GM15510 (cell line): ENCODE data around the gene PTPA.

ENCODE experiments used
- POLR2A ChIP-seq: IDR thresholded peaks from 3 replicates; pipeline ENCODE4 v1.6.1; 2011; ENCODE audit warnings: borderline replicate concordance; ENCODE audit not compliant: insufficient read length; ENCODE audit errors: extremely low read depth

The PTPA gene

GRCh38 chr9:129182122-129182521 is 70.9 kb downstream of the PTPA start:
- TF ChIP-seq POLR2A, result no peak

DNA sequence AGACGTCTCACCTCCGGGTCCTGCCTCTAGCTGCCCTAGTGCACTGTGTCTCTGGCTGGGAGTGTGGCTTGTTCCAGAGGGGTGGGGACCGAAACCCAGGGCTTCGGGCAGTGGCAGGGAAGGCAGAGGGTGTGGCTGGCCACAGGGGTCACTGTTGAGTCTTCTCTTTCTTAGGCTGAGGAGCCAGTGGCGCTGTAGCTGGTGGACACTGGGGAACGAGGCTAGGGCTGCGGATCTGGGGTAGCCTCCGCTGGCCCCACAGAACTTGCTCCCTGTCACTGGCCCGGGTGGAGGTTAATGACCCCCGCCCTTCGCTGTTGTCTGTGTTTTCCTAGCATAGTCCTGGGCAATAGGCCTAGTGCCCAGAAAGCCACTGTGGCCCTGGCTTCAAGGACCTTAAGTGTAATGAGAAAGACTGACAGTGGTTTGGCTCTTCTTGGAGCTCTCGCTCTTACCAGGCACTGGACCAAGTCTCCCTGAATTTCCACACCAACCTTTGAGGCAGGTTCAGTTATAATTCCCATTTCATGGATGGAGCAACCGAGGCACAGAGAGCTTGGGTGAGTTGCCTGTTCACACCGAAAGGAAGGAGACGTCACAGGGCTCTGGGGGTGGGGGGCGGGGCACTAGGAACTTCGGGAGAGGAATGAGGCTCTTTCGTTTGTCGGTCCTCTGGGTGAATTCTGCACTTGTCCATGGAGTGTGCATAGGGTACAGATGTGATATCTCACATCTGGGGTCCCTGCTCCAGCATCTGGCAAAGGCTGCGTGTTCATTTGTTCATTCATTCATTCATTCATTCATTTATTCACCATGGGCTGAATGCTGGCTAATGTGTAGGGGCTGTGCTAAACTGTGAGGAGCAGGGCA is 71.6 kb downstream of the PTPA start:
- TF ChIP-seq POLR2A, result no peak

GRCh38 chr9:129183495-129184218 is 72.4 kb downstream of the PTPA start:
- TF ChIP-seq POLR2A, result no peak

GRCh38 chr9:129184219-129184524 is 73.0 kb downstream of the PTPA start:
- no peak for TF ChIP-seq POLR2A

DNA sequence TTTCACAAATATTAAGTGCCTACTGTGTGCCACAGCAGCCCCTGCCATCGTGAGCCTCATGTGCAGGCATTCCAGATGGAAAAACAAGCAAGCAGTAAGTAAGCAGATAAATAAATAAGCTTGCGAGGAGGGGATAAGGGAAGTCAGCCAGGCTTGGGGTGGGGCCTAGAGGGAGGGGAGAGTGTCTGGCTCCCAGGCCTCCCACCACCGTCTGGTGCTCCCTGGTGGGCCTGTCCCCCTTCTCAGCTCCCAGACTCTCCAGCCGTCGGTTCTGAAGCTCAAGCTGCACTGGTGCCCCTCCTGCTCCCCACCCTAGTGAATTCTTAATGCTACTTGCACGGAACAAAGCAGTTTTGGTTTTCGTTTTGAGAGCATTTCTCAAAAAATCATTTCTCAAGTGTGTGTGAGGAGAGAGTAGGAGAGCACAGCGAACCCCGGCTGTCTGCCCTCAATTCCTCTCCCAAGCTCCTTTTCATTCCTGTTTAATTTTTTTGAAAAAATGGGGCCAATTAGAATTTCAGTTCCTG is 73.4 kb downstream of the PTPA start:
- TF ChIP-seq POLR2A, result no peak

- TF ChIP-seq POLR2A, result no peak
These were observed 74.2 kb downstream of the PTPA start for GRCh38 chr9:129185402-129185801.

DNA sequence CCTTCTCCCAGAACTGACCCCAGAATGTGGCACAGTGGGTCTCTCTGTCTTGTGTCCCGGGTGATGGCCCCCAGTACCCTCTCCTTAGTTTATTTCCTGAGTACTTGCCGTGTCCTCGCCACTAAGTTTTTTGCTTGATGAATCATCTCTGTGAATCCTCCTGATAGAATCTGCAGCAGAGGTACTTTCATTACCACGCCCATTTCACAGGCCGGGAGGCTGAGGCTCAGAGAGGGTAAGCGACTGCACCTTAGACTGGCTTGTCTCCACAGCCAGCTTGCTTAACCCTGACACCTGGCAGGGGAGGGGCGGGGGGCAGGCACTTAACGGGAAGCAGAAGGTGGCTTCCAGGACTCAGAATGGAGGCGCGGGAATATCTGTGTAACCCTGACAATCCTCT is 74.8 kb downstream of the PTPA start:
- TF ChIP-seq POLR2A, result no peak

DNA sequence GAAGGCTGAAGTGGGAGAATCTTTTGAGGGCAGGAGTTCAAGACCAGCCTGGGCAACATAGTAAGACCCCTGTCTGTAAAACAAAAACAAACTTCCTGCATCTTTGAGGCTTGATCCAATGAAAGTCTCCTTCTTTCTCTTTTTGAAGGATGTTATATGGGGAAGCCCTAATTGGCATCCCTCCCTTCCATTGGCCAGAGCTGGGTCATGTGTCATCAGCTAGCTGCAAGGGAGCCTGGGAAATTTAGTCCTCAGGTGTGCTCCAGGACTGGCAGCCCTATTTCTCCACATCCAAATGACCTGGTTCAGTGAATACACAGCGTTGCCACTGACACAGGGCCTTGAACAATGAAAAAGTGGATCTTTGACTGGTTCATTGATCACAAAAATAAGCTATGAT is 75.8 kb downstream of the PTPA start:
- TF ChIP-seq POLR2A, result no peak

DNA sequence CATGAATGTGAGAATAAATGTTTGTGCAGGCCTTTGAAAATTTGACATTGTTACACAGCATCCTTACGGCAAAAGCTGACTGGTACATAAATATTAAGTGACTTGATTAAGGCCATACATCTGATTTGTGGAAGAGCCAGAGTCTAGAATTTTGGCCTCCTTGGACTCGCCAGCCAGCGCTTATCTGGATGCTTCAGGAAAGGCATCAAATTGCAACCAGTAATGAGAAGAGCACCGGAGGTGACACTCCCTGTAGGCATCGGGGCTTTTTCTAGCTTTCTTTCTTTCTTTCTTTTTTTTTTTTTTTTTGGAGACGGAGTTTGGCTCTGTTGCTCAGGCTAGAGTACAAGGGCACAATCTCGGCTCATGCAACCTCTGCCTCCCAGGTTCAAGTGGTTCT is 80.0 kb downstream of the PTPA start:
- no peak for TF ChIP-seq POLR2A

DNA sequence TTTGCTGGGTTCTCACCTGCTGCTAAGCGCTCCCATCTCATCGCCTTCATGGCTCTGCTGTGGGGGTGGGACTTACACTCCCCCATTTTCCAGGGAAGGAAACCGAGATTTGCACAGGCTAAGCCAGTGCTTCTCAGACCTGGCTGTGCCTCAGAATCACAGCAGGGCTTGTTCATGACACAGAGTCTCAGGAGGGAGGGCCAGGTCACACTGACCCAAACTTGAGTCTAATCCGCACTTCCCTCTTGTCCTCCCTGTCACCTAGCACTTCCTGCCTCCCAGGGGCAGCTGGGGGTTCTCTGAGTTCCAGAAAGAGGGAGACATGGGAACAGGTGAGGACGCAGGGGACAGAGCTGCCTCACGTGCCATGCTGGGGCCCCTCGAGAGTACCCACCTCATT is 82.4 kb downstream of the PTPA start:
- no peak for TF ChIP-seq POLR2A

GRCh38 chr9:129194221-129194620 is 83.0 kb downstream of the PTPA start:
- TF ChIP-seq POLR2A, result no peak

- TF ChIP-seq POLR2A, result no peak
These were observed 84.4 kb downstream of the PTPA start for GRCh38 chr9:129195606-129196005.

DNA sequence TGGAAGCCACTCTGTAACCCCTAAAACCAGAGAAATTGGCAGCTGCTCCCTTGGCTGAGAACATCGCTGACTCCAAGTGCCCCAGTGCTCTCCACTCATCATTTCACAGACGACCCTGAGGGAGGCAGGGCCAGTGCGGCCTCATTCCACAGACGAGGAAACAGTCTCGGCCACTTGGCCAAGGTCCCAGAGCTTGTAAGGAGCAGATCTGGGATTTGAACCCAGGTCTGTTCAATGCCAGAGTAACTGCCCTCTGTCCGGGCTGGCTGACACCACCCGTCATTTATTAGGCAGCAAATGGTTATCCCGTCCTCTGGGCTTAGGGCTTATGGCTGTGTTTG is 86.7 kb downstream of the PTPA start:
- no peak for TF ChIP-seq POLR2A
